Activated CD8-positive, alpha-beta T cell treated with anti-CD3 and anti-CD28 coated beads for 36 hours (primary cell): ENCODE results near the gene CDK5RAP2. TPM values are rescaled to one million over a fixed set of nuclear protein-coding genes. Genes with fewer than 3 reads are reported as not detected.

ENCODE experiments used
- ATAC-seq: fragments of 200-7000 bp; cut with Tn5 transposase; one replicate; pipeline ENCODE4 v1.10.0; 2021; ENCODE audit warnings: mild to moderate bottlenecking, moderate library complexity
- CTCF ChIA-PET: fragments of 350-600 bp; sonication (Branson Sonifier 250); formaldehyde crosslinking; loops from one replicate; lab custom pipeline; 2021; ENCODE audit warnings: antibody characterized with exemption; lab: Charles Lee
- POLR2A ChIA-PET: fragments of 350-600 bp; sonication (Branson Sonifier 250); formaldehyde crosslinking; loops from one replicate; lab custom pipeline; 2021; ENCODE audit warnings: antibody characterized with exemption; lab: Charles Lee
- DNase-seq: peaks from one replicate; pipeline ENCODE4 v3.0.0-alpha.2; 2020
- H3K27ac Mint-ChIP-seq: one replicate; pipeline ENCODE4 v1.8.0; 2021; ENCODE audit warnings: mild to moderate bottlenecking, mixed read lengths
- H3K27me3 Mint-ChIP-seq: one replicate; pipeline ENCODE4 v1.8.0; 2021; ENCODE audit warnings: mixed read lengths
- H3K36me3 Mint-ChIP-seq: one replicate; pipeline ENCODE4 v1.8.0; 2021; ENCODE audit warnings: low read depth, mixed read lengths
- H3K4me1 Mint-ChIP-seq: one replicate; pipeline ENCODE4 v1.8.0; 2021; ENCODE audit warnings: low read depth, mixed read lengths
- H3K4me3 Mint-ChIP-seq: one replicate; pipeline ENCODE4 v1.8.0; 2021; ENCODE audit warnings: mild to moderate bottlenecking, moderate library complexity, mixed read lengths
- H3K9me3 Mint-ChIP-seq: one replicate; pipeline ENCODE4 v1.8.0; 2021; ENCODE audit warnings: mixed read lengths
- CTCF ChIP-seq: fragments of 200-600 bp; IDR thresholded peaks from one replicate; pipeline ENCODE4 v1.8.0; 2022; ENCODE audit warnings: antibody characterized with exemption, mild to moderate bottlenecking
- intact Hi-C: fragments of 100-400 bp; cut with micrococcal nuclease; formaldehyde crosslinking; loops from one replicate; pipeline ENCODE4 v1.10.0; 2022
- total RNA-seq, 2 experiments: library from RNA; stranded (reverse); gene quantifications; one replicate each; pipeline ENCODE4 v1.2.3, GENCODE V29; 2021

The CDK5RAP2 gene
- total RNA-seq, 2 experiments from 2014 or later = 61.5 to 67.6 TPM

GRCh38 chr9:120386390-120387131 lies 193.4 kb downstream of the CDK5RAP2 start:
- DNase-seq = no peak
- intact Hi-C loops = no loop called here
- ChIA-PET POLR2A (no interaction called here), CTCF (interaction anchor here (0.7 kb wide), 1 partner anchor 10 kb away, joined by 3 read pairs; no protein-coding TSS in a partner anchor)
- Mint-ChIP-seq H3K27me3 (no peaks in the 10 kb centered on the region), H3K36me3 (peaks cover 5% of the 10 kb centered on the region), H3K27ac (no peak overlapping the region), H3K9me3 (no peaks in the 10 kb centered on the region), H3K4me1 (no peaks in the 10 kb centered on the region), H3K4me3 (no peak overlapping the region)
- TF ChIP-seq CTCF = no peak
- no peak for ATAC-seq

- H3K4me3 Mint-ChIP-seq = no peak overlapping the region
- intact Hi-C loops = no loop called here
- CTCF ChIA-PET = no interaction called here
- H3K36me3 Mint-ChIP-seq = peaks cover 2% of the 10 kb centered on the region
- H3K9me3 Mint-ChIP-seq = no peaks in the 10 kb centered on the region
- POLR2A ChIA-PET = no interaction called here
- TF ChIP-seq CTCF = no peak
- ATAC-seq (no peak), DNase-seq (no peak)
- no peak overlapping the region for H3K27ac Mint-ChIP-seq
- H3K4me1 Mint-ChIP-seq = no peaks in the 10 kb centered on the region
- no peaks in the 10 kb centered on the region for H3K27me3 Mint-ChIP-seq
These were observed 194.2 kb downstream of the CDK5RAP2 start for GRCh38 chr9:120385606-120386389.

- H3K4me3 Mint-ChIP-seq = no peak overlapping the region
- intact Hi-C loops = no loop called here
- no peak for TF ChIP-seq CTCF
- no peaks in the 10 kb centered on the region for H3K4me1 Mint-ChIP-seq
- ChIA-PET POLR2A (no interaction called here), CTCF (no interaction called here)
- no peak overlapping the region for H3K27ac Mint-ChIP-seq
- H3K36me3 Mint-ChIP-seq = no peaks in the 10 kb centered on the region
- H3K9me3 Mint-ChIP-seq = no peaks in the 10 kb centered on the region
- ATAC-seq (no peak), DNase-seq (no peak)
- no peaks in the 10 kb centered on the region for H3K27me3 Mint-ChIP-seq
These were observed 195.1 kb downstream of the CDK5RAP2 start for GRCh38 chr9:120384925-120385272.

- Mint-ChIP-seq H3K27me3 (no peaks in the 10 kb centered on the region), H3K27ac (no peak overlapping the region), H3K4me3 (no peak overlapping the region), H3K4me1 (no peaks in the 10 kb centered on the region), H3K9me3 (peaks cover under 1% of the 10 kb centered on the region), H3K36me3 (no peaks in the 10 kb centered on the region)
- POLR2A ChIA-PET = no interaction called here
- DNase-seq (no peak), ATAC-seq (no peak)
- no peak for TF ChIP-seq CTCF
- CTCF ChIA-PET = no interaction called here
- intact Hi-C loops = no loop called here
These were observed 195.7 kb downstream of the CDK5RAP2 start for GRCh38 chr9:120383999-120384924.
